COLO829 (cell line): Measurements from ENCODE around the gene ABL1.
"Not testable (repeated sequence)": the region's sequence is repeated elsewhere in the genome, so short reads cannot be mapped to it uniquely, and the experiment has no call there.

Source experiments
- DNase-seq: peaks from one replicate; pipeline ENCODE4 v3.0.0; 2012; ENCODE audit warnings: low spot score

The ABL1 gene

DNA sequence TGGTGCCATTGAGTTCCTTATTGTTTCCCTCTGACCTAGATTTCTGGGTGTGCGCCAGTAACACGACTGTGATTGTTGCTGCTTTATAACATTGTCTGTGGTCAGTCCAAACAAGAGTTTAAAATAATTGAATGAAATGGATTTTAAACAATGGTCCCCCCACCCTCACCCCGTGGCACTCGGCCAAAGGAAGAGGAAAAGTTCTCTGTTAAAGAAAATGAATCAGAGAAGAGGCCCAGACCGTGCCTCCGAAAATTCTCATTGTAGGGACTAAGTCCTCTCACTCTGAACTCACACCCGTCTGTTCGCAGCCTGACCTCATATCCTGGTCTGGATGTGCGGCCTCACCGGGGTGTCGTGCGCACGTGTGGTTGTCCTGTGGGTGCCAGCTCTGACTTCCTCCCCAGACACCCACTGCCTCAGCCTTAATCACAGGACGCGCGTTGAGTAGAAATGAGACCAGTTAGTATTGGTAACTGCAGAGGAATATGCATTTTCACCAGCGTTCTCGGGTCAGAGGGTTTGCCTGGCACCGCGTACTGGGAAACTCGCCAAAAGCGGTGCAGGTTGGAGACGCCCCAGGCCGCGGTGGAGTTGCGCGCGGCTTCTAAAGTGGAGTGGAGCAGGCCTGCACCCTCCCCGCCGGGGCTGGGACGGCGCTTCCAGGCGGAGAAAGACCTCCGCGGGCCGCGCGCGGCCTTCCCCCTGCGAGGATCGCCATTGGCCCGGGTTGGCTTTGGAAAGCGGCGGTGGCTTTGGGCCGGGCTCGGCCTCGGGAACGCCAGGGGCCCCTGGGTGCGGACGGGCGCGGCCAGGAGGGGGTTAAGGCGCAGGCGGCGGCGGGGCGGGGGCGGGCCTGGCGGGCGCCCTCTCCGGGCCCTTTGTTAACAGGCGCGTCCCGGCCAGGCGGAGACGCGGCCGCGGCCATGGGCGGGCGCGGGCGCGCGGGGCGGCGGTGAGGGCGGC lies at the start of gene ABL1:
TSS of gene ABL1 (plus strand) at position 884 of the 966 bp plus-strand sequence. CDS start 193 bp downstream, outside the sequence.
- no peak for DNase-seq

DNA sequence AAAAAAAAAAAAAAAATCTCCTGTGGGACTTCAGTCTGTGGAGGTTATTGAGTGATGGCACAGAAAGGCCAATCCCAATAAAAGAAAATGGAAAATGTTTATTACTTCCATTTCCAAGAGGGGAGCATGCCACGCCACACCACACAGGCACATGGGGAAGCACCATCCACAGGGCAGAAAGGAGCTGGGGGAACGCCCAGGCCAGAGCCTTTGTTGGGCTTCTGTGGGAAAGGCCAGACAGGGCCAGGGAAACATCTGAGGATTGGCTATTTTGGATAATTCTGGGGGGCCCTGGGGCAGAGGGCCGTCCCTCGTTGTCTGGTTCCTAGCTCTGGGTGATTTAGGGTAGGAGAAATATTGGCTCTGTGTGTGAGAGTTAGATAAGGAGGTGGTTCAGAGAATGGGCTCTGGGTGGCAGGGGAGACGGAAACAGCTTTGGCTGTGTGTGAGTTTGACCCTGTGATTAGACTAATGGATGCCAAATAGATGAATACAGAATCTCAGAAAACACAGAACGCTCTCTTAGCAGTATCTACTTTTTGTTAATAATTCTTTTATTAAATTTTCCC lies 49.0 kb upstream of the ABL1 start:
- no peak for DNase-seq

DNA sequence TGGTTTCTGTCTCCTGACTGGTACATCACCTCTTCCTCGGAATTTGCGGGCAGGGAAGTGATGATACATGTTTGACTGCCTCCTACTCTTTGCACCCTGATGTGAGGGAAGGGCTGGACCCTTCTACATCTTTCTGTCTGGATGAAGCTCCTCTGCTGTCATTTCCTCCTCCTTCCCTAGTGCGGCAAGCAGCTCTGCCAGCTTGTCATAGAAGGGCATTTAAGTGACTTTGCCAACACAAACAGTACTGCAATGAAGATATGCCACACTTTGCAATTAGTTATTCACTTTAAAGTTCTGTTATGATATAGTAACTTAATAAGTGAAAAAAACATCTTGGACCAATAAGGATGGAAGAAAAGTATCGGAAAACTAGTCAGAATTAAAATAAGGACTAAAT lies 48.5 kb upstream of the ABL1 start:
- no peak for DNase-seq

DNA sequence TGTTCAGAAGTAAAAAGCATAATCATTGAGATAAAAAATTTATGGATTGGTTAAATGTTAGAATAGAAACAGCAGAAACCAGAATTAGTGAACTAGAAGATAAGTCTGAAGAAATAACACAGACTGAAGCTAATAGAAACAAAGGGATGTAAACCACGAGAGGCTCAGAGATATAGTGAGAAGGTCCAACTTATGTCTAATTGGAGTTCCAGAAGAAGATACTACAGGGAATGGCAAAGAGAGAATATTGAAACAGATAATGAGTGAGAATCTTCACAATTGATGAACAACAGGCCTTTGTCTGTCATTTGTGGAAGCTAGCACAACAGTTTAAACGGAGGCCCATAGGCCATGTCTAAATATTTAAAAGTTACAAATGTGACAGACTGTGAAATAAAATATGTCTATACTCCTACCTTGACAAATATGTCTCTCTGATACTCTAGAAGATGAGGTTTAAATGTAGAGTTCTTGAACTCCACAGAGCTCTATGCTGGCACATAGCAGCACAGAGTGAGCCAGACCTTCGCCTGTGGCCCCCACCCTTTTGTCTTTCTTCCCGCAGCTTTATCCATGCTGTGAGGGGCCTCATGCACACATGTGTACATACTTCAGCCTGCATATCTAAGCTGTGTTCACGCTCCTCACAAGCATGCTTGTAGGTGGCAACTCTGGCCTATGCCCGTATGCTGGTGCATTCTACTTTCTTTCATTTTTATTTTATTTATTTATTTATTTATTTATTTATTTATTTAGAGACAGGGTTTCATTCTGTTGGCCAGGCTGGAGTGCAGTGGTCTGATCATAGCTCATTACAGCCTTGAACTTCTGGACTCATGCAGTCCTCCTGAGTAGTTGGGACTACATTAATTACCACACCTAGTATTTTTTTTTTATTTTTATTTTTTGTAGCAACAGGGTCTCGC lies 45.0 kb upstream of the ABL1 start:
- DNase-seq = no peak

DNA sequence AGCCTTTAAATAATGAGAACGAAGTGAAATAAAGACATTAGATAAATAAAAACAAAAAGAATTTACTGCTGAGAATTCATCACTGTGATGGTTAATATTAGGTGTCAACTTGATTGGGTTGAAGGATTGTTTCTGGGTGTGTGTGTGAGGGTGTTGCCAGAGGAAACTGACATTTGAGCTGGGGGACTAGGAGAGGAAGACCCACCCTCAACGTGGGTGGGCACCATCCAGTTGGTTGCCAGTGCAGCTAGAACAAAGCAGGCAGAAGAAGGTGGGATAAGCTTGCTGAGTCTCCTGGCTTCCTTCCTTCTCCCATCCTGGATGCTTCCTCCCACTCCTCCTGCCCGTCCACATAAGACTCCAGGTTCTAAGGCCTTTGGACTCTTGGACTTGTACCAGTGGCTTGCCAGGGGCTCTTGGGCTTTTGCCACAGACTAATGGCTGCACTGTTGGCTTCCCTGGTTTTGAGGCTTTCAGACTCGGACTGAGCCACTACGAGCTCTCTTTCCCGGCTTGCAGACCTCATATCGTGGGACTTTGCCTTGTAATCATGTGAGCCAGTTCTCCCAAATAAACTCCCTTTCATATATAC lies 43.7 kb upstream of the ABL1 start:
- DNase-seq = no peak

DNA sequence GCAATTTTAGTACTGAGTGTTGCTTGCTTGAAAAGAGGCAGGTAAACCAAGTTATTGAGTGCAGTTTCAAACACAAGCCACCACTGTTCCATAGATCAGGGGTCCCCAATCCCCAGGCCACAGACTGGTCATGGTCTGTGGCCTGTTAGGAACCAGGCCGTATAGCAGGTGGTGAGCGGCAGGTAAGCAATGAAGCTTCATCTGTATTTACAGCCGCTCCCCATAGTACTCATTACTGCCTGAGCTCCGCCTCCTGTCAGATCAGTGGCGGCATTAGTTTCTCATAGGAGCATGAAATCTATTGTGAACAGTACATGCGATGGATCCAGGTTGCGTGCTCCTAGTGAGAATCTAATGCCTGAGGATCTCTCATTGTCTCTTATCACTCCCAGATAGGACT lies 41.5 kb upstream of the ABL1 start:
- DNase-seq = no peak

DNA sequence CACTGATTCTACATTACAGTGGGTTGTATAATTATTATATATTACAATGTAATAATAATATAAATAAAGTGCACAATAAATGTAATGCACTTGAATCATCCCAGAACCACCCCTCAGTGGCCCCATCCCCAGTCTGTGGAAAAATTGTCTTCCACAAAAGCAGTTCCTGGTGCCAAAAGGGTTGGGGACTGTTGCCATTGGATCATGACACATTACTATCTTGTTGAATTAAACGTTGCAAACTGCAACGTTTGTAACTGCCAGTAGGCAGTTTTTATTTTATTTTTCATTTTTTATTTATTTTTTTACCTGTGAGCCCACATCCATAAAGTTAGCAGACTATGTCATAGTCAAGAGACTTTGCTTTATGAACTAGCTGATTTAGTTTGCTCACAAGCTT lies 41.0 kb upstream of the ABL1 start:
- DNase-seq = not testable (repeated sequence)

DNA sequence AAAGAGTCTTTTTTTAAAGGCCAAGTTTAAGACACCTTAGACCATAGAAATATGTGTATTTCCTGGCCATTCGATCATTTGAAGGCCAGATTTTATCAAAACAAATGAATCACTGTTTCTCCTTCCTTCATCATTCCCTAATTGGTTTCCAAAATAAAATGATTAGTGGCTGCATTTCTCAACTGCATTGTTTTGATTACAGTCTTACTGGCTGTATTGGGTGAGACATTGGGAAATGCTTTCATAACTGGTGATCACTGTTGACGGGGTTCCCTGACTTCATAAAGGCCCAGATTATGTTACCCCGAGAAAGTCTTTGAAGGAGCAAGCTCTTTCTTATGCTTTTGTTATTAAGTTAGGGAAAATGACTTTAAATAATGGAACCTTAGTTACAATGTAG lies 40.6 kb upstream of the ABL1 start:
- not testable (repeated sequence) for DNase-seq

DNA sequence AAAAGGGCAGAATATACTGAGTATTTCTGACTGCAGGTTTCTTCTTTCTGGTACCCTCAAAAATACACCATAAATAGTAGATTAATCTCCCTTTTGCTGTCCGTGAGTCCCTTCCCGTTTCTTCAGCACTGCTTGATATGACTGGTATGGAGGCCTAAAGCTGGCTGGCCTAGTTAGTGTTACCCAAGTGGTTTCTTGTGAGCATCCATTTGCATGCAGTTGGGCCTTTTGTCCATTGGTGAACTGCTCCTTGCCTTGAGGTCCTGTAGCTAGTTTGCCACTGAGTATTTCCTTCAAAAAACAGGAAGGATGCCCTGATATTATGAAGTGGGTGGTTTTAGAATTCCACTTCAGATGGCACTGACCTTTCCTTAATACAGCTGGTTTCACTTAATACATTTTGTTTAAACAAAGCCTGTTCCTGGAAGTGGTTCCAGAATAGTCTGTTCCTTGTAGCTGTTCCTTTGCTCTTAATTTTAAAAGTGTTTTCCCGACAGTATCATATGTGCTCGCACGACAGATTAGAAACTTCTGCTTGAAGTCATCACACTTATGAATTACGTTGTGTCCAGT lies 40.0 kb upstream of the ABL1 start:
- no peak for DNase-seq

DNA sequence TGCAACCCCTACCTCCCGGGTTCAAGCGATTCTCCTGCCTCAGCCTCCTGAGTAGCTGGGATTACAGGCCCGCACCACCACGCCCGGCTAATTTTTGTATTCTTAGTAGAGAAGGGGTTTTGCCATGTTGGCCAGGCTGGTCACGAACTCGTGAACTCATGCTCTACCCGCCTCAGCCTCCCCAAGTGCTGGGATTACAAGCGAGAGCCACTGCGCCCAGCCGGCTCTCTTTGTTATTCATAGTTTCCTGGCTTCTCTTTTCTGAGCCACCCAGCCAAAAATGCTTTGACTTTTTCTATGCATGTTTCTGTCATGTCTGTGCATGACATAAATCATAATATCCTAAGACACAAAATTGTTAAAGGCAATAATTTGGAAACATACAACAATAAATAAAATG lies 31.9 kb upstream of the ABL1 start:
- not testable (repeated sequence) for DNase-seq

DNA sequence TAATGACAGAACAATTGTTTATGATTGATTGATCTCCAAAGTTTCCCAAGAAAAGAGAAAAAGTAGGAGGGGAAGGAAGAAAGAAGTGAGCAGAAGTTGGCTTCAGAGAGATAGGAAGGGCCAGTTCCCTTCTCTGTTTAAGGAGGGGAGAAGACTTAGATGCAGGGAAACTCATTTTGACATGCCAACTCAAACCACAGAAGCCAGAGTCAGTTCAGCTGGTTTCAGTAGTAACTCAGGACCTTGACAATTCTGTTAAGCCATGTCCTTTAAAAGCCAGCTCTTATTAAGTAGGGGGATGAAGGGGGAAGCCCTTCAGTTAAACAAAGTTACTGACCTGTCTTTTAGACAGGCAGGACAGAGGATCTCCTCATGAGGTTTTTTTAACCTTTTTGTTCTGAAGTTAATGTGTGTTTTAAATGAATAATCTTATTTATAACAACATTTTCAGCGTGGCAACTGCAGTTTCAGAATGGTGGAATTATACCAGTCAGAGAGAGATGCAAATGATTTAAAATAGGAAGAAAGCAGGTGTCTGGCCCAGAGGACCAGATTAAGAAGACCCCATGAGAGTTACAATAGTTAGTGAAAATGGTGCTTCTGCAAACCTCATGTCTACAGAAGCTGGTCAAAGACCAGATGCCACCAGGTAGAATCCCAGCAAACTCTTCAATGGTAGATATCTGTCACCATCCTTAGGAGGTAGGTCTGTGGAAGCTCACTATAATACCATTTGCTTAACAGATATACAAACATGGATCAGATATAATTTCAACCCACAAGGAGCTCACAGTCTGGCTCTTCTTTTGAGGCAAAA lies 29.3 kb upstream of the ABL1 start:
- no peak for DNase-seq

DNA sequence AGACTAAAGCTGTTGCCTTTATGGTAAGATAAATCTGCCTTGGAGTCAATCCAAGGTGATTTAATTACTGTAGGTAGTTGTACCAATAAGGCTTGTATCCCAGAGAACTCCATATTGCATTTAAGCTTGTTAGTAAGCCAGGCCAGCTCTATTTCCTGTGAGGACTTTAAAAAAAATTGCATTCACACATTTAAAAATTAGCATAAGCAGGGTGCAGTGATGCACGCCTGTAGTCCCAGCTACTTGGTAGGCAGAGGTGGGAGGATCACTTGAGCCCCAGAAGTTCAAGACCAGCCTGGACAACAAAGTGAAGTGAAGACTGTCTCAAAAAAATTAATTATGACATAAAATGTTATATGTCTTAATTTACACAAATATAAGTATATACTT lies 28.7 kb upstream of the ABL1 start:
- DNase-seq = no peak

DNA sequence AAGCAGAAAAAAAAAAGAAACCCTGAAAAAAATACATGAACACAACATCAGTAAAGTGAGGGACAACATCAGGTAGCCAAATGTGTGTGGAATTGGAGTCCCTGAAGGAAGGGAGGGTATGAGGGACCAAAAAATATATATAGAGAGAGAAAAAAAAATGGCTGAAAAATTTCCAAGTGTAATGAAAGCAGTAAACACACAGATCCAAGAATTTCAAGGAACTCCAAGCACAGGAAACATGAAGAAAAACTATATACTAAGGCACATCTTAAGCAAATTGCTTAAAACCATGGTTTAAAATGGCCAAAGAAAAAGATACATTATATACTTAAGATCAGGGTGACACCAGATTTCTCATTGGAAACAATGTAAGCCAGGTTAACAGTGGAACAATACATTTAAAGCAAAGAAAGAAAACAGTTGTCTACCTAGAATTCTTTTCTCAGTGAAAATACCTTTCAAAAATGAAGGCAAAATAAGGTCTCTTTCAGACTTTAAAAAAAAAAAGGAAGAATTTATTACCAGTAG lies 24.4 kb upstream of the ABL1 start:
- no peak for DNase-seq

DNA sequence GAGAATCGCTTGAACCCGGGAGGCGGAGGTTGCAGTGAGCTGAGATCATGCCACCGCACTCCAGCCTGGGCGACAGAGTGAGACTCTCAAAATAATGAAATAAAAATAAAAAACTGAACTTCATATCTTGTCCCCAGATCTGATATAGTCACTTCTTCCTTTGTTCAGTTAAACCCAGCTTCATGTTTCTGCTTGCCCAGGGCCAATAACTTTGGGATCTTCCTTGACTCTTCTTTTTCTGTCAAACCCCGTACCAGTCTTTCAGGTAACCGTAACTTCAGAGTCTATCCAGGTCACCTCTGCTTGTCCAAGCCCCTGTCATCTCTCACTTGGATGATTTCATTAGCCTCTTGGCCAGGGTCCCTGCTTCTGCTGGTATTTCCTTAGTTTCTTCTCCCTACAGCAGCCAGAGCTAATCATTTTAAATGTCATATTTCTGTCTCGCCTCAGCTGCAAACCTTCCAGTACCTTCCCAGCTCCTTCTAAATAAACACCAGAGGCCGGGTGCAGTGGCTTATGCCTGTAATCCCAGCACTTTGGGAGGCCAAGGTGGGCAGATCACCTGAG lies 19.7 kb upstream of the ABL1 start:
- no peak for DNase-seq

DNA sequence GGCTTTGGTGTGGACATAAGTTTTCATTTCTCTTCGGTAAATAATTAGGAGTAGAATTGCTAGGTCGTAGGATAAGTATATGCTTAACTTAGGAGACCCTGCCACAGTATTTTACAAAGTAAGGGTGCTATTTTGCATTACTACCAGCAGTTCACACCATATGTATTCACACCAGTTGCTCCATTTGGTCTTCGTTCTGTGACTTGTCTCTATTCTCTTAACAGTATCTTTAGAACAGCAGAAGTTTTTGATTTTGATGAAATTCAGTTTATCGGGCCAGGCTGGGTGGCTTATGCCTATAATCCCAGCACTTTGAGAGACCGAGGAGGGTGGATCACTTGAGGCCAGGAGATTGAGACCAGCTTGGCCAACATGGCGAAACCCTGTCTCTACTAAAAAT lies 17.1 kb upstream of the ABL1 start:
- no peak for DNase-seq

DNA sequence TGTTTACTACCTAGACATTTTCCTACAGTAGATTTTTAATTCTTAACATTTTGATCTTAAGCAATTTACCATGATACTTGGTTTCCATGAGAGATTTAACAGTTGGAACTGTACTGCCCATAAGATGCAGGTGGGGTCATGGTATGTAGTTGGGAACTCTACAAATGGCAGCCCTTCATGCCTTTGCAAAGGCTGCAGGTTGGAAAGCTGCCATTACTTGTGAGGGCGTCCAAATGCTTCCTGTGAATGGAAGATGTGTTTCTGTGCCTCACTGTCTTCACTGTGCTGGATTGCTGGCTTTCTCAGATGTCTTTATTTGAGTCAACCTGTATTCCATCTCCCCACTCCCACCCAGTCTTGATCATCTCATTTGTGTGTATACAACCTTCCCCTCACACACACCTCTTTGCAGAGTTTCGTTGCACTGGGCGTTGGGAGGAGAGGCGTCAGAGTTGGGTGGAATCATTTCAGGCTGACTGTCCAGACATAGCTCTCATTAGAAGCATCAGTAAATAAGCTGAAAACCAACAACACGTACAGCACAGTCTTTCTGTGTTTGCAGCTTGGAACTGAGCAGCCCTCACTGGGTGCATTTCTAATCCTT lies 14.8 kb upstream of the ABL1 start:
- DNase-seq = no peak

DNA sequence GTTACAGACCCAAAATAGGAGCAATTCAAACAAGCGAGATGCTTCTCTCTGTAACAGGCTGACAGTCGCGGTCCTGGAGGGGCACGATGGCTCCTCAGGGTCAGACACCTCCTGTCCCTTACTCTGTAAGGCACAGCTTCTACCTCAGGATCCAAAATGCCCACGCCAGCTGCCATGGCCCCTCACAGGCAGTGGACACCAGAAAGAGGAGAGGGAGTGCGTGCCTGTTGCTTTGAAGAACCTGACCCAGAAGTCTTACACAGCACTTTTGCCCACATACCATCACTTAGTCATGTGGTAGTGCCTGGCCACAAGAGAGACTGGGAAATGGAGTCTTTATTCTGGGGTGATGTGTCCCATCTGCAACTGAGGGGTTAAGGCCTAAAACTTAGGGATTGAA lies 11.6 kb upstream of the ABL1 start:
- no peak for DNase-seq

DNA sequence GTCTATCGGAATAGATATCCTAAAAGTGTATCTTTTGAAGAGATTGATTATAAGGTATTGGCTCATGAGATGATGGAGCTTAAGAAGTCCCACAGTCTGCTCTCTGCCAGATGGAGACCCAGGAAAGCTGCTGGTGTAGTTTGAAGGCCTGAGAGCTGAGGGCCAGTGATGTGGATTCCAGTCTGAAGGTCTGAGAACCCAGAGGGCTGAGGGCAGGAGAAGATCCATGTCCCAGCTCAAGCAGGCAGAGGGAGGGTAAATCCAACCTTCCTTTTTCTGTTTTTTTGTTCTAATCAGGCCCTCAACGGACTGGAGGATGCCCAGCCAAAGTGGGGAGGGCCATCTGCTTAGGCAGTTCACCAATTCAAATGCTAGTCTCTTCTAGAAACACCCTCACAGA lies 11.0 kb upstream of the ABL1 start:
- no peak for DNase-seq

DNA sequence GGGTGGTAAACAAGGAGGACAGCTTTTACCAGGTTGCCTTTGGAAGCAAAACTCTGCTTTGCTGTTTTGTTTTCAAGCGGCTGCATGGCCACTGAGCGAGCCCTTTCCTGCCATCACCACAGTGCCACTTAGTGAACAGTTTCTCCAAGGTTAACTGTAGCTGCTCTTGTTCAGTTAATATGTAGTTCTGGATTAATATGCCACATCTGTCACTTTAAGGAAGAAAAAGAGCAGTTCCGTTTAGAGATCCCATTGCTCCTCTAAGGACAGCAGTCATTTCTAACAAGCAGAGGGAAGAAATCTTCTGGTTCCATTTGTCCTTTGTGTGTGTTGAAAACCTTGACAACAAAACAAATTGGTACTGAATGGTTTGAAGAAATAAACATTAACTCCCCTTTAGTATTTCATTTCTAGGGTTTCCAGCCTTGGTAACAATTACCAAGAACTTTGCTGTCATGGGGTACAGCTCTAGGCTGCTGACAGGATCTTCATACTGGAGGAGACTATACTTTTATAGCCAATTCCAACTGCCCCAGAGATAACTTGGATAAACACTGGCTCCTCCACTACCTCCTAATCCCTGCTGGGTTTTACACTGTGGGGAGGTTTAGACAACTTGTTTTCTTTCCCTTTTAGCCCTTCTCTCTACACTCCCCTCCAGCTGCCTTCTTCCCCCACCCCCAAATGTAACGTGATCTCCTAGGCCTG lies 10.3 kb upstream of the ABL1 start:
- no peak for DNase-seq
